Measurements from ENCODE around the gene CLDN17. TPM values are rescaled to one million over a fixed set of nuclear protein-coding genes. Genes with fewer than 3 reads are reported as not detected.

Gene CLDN17
- total and polyA plus RNA-seq, 2 of the 8 experiments (the other 6 are each of a cell fraction or from before 2014, with no cell fraction given) = not detected

DNA sequence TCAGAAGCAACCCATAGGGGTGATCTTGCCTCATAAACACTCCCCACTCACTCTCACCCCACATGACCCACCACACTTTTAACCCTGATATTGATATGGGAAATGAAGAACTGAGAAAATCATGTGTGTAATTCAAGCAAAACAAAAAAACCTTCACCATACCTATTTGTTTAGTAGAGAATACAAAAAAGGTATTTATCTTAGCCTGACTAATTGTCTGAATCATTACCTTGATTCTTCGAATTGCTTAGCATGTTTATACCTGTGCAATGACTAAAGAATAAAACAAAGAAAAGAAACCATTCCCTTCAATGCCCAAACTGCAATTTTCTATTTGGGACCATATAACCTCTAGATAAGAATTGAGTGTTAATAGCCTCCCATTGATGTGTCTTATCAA lies 1.8 kb downstream of the CLDN17 start:
- H3K9me3 ChIP-seq (ENCODE audit: insufficient read depth in 2 of 2, low read depth in 1 of 2, low read length in 1 of 2) = no peaks in the 10 kb centered on the region
- WGBS, 2 experiments (ENCODE audit: extremely low coverage in 1 of 2, insufficient coverage in 1 of 2, insufficient read length in 1 of 2, insufficient replicate concordance in 2 of 2, low coverage in 1 of 2, low lambda C conversion rate in 2 of 2, missing lambda C conversion rate in 1 of 2) = 94% methylated on average over 1 of the region's 1 CpG; no CpG with 5 or more reads in 1 of the 2 experiments
- POLR2A ChIA-PET (ENCODE audit: partially characterized antibody) = no interaction called here

More for the DNA sequence above, 1.8 kb downstream of the CLDN17 start:
- Histone ChIP-seq H4K20me1 (replicated peaks in 1 of 2; ENCODE audit: control insufficient read depth in 1 of 2, insufficient read depth in 2 of 2, low read length in 2 of 2) (no peaks in the 10 kb centered on the region), H3K4ac (replicated peaks; ENCODE audit: insufficient read length, low read depth, low read length) (no peak overlapping the region), H2BK12ac (ENCODE audit: low read depth, low read length) (no peak overlapping the region), H3K23me2 (ENCODE audit: low read depth, low read length) (no peaks in the 10 kb centered on the region), H3K9ac (replicated peaks in 1 of 4; ENCODE audit: extremely low read depth in 1 of 4, low read depth in 3 of 4, low read length in 3 of 4) (no peak overlapping the region), H3K27me3 (replicated peaks in 1 of 4; ENCODE audit: control insufficient read depth in 3 of 4, extremely low read depth in 1 of 4, insufficient read depth in 3 of 4, low read length in 3 of 4) (no peaks in the 10 kb centered on the region), H3K4me1 (replicated peaks in 1 of 4; ENCODE audit: control insufficient read depth in 3 of 4, insufficient read depth in 4 of 4, low read length in 3 of 4) (no peaks in the 10 kb centered on the region), H3K79me1 (ENCODE audit: low read depth, low read length) (no peaks in the 10 kb centered on the region), H4K91ac (replicated peaks; ENCODE audit: insufficient read length, low read length) (no peak overlapping the region), H2BK5ac (ENCODE audit: low read depth, low read length) (no peak overlapping the region), H2BK15ac (ENCODE audit: low read length) (no peak overlapping the region), H2AFZ (ENCODE audit: low read length) (no peak overlapping the region), H2BK120ac (replicated peaks; ENCODE audit: low read depth, low read length) (no peak overlapping the region), H3K4me3 (ENCODE audit: extremely low read depth in 1 of 4, insufficient read depth in 2 of 4, low read depth in 3 of 4, low read length in 4 of 4) (no peak overlapping the region), H2BK20ac (ENCODE audit: low read length) (no peak overlapping the region), H3K27ac (ENCODE audit: low read depth, low read length) (no peak overlapping the region), H3K14ac (ENCODE audit: insufficient read length) (no peak overlapping the region), H4K5ac (ENCODE audit: insufficient read length, low read depth, low read length) (no peak overlapping the region), H4K8ac (ENCODE audit: extremely low read depth, insufficient read depth, low read length) (no peak overlapping the region), H3K4me2 (ENCODE audit: insufficient read depth in 1 of 2, low read depth in 2 of 2, low read length in 2 of 2) (no peak overlapping the region), H3K23ac (ENCODE audit: insufficient read length) (no peak overlapping the region), H3K79me2 (ENCODE audit: control insufficient read depth in 1 of 2, insufficient read depth in 2 of 2, low read length in 2 of 2) (no peaks in the 10 kb centered on the region), H3K36me3 (ENCODE audit: control insufficient read depth in 2 of 4, insufficient read depth in 4 of 4, low read length in 3 of 4) (no peaks in the 10 kb centered on the region), H3K56ac (replicated peaks; ENCODE audit: insufficient read length, low read depth, low read length) (no peak overlapping the region), H2AK5ac (ENCODE audit: low read depth, low read length) (no peak overlapping the region), H3K18ac (ENCODE audit: extremely low read depth, low read length) (no peak overlapping the region)
- no peak for DNase-seq (ENCODE audit: low read depth in 1 of 2, low spot score in 2 of 2)
- FAIRE-seq = no peak
- no peak for TF ChIP-seq NRF1 (IDR thresholded peaks at IDR 0.05; ENCODE audit: low read depth, low read length)
- no peak for TF ChIP-seq FOSL1 (IDR thresholded peaks at IDR 0.05; ENCODE audit: insufficient read depth, low read depth, low read length)
- no peak for TF ChIP-seq CHD2 (IDR thresholded peaks at IDR 0.05; ENCODE audit: low read length)
- TF ChIP-seq EGR1 (IDR thresholded peaks at IDR 0.05; ENCODE audit: borderline replicate concordance, low read depth, low read length) = no peak
- no peak for TF ChIP-seq TBP (IDR thresholded peaks at IDR 0.05; ENCODE audit: low read depth, low read length)
- TF ChIP-seq, protein P1, sequence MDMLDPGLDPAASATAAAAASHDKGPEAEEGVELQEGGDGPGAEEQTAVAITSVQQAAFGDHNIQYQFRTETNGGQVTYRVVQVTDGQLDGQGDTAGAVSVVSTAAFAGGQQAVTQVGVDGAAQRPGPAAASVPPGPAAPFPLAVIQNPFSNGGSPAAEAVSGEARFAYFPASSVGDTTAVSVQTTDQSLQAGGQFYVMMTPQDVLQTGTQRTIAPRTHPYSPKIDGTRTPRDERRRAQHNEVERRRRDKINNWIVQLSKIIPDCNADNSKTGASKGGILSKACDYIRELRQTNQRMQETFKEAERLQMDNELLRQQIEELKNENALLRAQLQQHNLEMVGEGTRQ (IDR thresholded peaks at IDR 0.05; ENCODE audit: low read length) = no peak
- TF ChIP-seq ZNF274 (IDR thresholded peaks at IDR 0.05; ENCODE audit: borderline replicate concordance, extremely low read depth, low read length) = no peak
- CTCF ChIA-PET (ENCODE audit: partially characterized antibody) = no interaction called here
